ENCODE data around the gene SLC35G1. TPM values are rescaled to one million over a fixed set of nuclear protein-coding genes. Genes with fewer than 3 reads are reported as not detected.
A peak's percentile ranks its signal among the peaks of the same experiment; 100 is the strongest.

Gene SLC35G1
- total and polyA plus RNA-seq, 11 donors, result 1.3 to 4.1 (median 2.0) TPM

DNA sequence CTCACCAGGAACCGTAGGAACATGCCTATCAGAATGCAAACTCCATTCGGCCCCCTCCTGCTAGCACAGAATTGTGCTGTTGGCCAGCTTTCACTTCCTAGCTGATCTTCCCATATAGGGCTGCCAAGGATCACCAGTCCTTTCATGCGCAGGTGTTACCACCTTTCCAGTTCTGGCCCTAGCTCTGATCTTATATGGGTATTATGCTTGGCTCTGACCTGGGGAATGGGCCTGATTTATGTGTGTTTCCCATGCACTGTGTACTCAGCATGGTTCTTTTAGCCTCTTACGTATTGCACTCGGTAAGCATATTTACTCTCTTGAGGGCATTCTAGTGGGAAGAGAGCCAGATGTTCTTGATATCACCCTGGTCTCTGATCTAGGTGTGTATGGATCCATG, 11.1 kb downstream of the SLC35G1 start:
- Histone ChIP-seq H3K27me3 (no peaks in the 10 kb centered on the region), H3K4me1 (peaks cover 0 to 5% (median 0%) of the 10 kb centered on the region in 12 donors), H3K9me3 (no peaks in the 10 kb centered on the region), H3K36me3 (peaks cover 0 to 18% (median 0%) of the 10 kb centered on the region in 9 donors), H3K27ac (no peak overlapping the region), H3K4me3 (no peak overlapping the region)
- TF ChIP-seq, protein P1, sequence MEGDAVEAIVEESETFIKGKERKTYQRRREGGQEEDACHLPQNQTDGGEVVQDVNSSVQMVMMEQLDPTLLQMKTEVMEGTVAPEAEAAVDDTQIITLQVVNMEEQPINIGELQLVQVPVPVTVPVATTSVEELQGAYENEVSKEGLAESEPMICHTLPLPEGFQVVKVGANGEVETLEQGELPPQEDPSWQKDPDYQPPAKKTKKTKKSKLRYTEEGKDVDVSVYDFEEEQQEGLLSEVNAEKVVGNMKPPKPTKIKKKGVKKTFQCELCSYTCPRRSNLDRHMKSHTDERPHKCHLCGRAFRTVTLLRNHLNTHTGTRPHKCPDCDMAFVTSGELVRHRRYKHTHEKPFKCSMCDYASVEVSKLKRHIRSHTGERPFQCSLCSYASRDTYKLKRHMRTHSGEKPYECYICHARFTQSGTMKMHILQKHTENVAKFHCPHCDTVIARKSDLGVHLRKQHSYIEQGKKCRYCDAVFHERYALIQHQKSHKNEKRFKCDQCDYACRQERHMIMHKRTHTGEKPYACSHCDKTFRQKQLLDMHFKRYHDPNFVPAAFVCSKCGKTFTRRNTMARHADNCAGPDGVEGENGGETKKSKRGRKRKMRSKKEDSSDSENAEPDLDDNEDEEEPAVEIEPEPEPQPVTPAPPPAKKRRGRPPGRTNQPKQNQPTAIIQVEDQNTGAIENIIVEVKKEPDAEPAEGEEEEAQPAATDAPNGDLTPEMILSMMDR (IDR thresholded peaks at IDR 0.05), result no peak
- no peak for TF ChIP-seq POLR2A (IDR thresholded peaks at IDR 0.05)
- no peak for DNase-seq
- intact Hi-C loops (cut with DNase I), result no loop called here
- 89 to 96% (median 90%) methylated on average over 5 of the region's 5 CpGs for WGBS, 4 donors
- peak in 1 of 4 donors; percentile 49 for ATAC-seq

GRCh38 chr10:93907059-93907458, 13.3 kb downstream of the SLC35G1 start:
- no peak overlapping the region for H3K27ac ChIP-seq
- intact Hi-C loops (cut with DNase I), result no loop called here
- no peak for DNase-seq
- H3K9me3 ChIP-seq, result no peaks in the 10 kb centered on the region
- peaks cover 0 to 1% (median 0%) of the 10 kb centered on the region in 12 donors for H3K4me1 ChIP-seq
- no peak overlapping the region for H3K4me3 ChIP-seq
- ATAC-seq, result no peak
- no peak for TF ChIP-seq POLR2A (IDR thresholded peaks at IDR 0.05)
- TF ChIP-seq, protein P1 (IDR thresholded peaks at IDR 0.05), result no peak
- 85 to 88% (median 86%) methylated on average over 5 of the region's 5 CpGs for WGBS, 4 donors
- H3K27me3 ChIP-seq, result no peaks in the 10 kb centered on the region
- peaks cover 0 to 18% (median 0%) of the 10 kb centered on the region in 9 donors for H3K36me3 ChIP-seq

DNA sequence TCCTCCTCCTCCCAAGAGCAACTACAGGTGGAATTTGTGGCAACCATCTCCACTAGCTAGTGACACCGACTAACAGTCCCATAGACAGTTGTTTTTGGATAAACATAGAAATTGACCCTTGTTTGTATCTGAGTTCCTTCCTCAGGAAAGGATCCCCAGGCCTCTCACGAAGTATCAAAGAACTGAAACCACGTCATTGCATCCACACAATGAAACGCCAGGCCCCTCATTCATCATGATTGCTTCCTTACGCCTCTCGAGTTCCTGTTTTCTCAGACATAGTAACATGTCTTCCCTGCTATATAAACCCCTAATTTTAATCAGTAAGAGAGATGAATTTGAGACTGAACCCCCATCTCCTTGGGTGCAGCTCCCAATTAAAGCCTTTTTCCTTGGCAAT, 18.1 kb downstream of the SLC35G1 start:
- no peaks in the 10 kb centered on the region for H3K27me3 ChIP-seq
- H3K4me3 ChIP-seq, result no peak overlapping the region
- ATAC-seq (no peak), DNase-seq (no peak)
- no peak overlapping the region for H3K27ac ChIP-seq
- 44 to 68% (median 65%) methylated on average over 6 of the region's 6 CpGs for WGBS, 4 donors
- H3K36me3 ChIP-seq, result peaks cover 0 to 16% (median 0%) of the 10 kb centered on the region in 9 donors
- no peak for TF ChIP-seq POLR2A (IDR thresholded peaks at IDR 0.05)
- TF ChIP-seq, protein P1 (IDR thresholded peaks at IDR 0.05), result no peak
- intact Hi-C loops (cut with DNase I), result loop anchor here in 5 of 10 donors (10.0 kb wide), 4 partner anchors 153 to 533 kb away; no protein-coding TSS in a partner anchor
- H3K4me1 ChIP-seq, result peaks cover 0 to 6% (median under 1%) of the 10 kb centered on the region in 12 donors
- no peaks in the 10 kb centered on the region for H3K9me3 ChIP-seq

DNA sequence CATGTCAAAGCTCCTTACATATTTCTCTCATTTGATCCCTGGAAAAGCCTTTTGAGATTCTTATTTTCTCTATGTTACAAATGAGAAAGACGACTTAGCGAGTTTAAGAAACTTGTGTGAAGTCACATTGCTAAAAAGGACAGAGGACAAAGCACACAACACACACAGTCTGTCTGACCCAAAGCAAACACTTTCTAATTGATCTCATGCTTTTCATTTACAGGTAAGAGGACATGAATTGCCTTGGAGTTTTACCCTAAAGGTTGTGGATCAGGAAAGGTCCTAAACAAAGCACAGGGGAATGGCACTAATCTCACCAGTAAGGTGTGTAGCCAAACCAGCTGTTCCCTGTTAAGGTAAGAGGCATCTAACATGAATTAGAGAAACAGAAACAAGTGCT, 18.7 kb downstream of the SLC35G1 start:
- Histone ChIP-seq H3K9me3 (no peaks in the 10 kb centered on the region), H3K36me3 (peaks cover 0 to 10% (median 0%) of the 10 kb centered on the region in 9 donors), H3K4me1 (peaks cover 0 to 11% (median 3%) of the 10 kb centered on the region in 12 donors), H3K4me3 (no peak overlapping the region), H3K27me3 (no peaks in the 10 kb centered on the region), H3K27ac (no peak overlapping the region)
- DNase-seq, result no peak
- TF ChIP-seq, protein P1 (IDR thresholded peaks at IDR 0.05), result no peak
- no peak for TF ChIP-seq POLR2A (IDR thresholded peaks at IDR 0.05)
- intact Hi-C loops (cut with DNase I), result loop anchor here in 5 of 10 donors (10.0 kb wide), 4 partner anchors 152 to 532 kb away; no protein-coding TSS in a partner anchor
- 96 to 98% (median 97%) methylated on average over 2 of the region's 2 CpGs for WGBS, 4 donors
- ATAC-seq, result no peak
